Measurements from ENCODE around the gene TYROBP.
"Not testable (repeated sequence)": the region's sequence is repeated elsewhere in the genome, so short reads cannot be mapped to it uniquely, and the experiment has no call there.

Gene TYROBP

GRCh38 chr19:35911790-35912189 is 3.7 kb upstream of the TYROBP start:
- DNase-seq (ENCODE audit: low read depth) = peak; percentile 86
- no peak overlapping the region for H3K4me3 ChIP-seq (ENCODE audit: low read length)
- TF ChIP-seq CTCF (IDR thresholded peaks at IDR 0.05; ENCODE audit: insufficient read depth, low read depth, low read length, missing control alignments) = no peak

- no peak for TF ChIP-seq CTCF (IDR thresholded peaks at IDR 0.05; ENCODE audit: insufficient read depth, low read depth, low read length, missing control alignments)
- DNase-seq (ENCODE audit: low read depth) = no peak
- no peak overlapping the region for H3K4me3 ChIP-seq (ENCODE audit: low read length)
Measured at GRCh38 chr19:35911173-35911572, 3.1 kb upstream of the TYROBP start.

GRCh38 chr19:35910355-35910754 is 2.3 kb upstream of the TYROBP start:
- not testable (repeated sequence) for H3K4me3 ChIP-seq (ENCODE audit: low read length); DNase-seq (ENCODE audit: low read depth)

GRCh38 chr19:35909684-35910035 is 1.6 kb upstream of the TYROBP start:
- DNase-seq (ENCODE audit: low read depth) = no peak
- TF ChIP-seq CTCF (IDR thresholded peaks at IDR 0.05; ENCODE audit: insufficient read depth, low read depth, low read length, missing control alignments) = no peak
- H3K4me3 ChIP-seq (ENCODE audit: low read length) = no peak overlapping the region

GRCh38 chr19:35908973-35909683 is 1.0 kb upstream of the TYROBP start:
- no peak overlapping the region for H3K4me3 ChIP-seq (ENCODE audit: low read length)
- TF ChIP-seq CTCF (IDR thresholded peaks at IDR 0.05; ENCODE audit: insufficient read depth, low read depth, low read length, missing control alignments) = no peak
- DNase-seq (ENCODE audit: low read depth) = no peak

- no peak for TF ChIP-seq CTCF (IDR thresholded peaks at IDR 0.05; ENCODE audit: insufficient read depth, low read depth, low read length, missing control alignments)
- no peak overlapping the region for H3K4me3 ChIP-seq (ENCODE audit: low read length)
- no peak for DNase-seq (ENCODE audit: low read depth)
Measured at GRCh38 chr19:35907377-35907745, 734 bp downstream of the TYROBP start.

GRCh38 chr19:35905178-35905727 is 2.8 kb downstream of the TYROBP start:
- no peak overlapping the region for H3K4me3 ChIP-seq (ENCODE audit: low read length)
- DNase-seq (ENCODE audit: low read depth) = no peak
- TF ChIP-seq CTCF (IDR thresholded peaks at IDR 0.05; ENCODE audit: insufficient read depth, low read depth, low read length, missing control alignments) = no peak
